HG03460 (cell line): ENCODE results near the gene XPO6.

ENCODE experiments used
- ATAC-seq: cut with Tn5 transposase; IDR thresholded peaks from one replicate; pipeline ENCODE4 v1.9.1; 2021; ENCODE audit not compliant: unreplicated experiment

Gene XPO6

GRCh38 chr16:28156056-28156680, 55.6 kb downstream of the XPO6 start:
- no peak for ATAC-seq

DNA sequence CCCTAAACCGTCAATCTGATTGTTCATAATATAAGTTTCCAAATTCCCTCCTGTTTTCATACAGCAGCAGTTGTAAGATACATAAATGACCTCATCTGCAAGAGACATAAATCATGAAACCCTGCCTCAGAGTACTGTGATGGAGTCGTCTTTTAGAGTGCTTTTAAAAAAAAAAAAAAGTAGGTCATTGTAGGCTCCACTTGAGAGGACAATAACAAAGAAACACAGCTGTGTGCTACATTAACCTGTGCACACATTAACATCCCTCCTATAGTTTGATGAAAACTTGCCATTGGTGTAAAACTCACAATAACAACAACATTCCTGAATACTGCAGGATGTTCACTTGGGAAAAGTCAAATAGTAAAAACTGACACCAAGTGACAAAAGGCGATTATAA, 56.5 kb downstream of the XPO6 start:
- ATAC-seq: no peak

GRCh38 chr16:28151180-28151579, 60.6 kb downstream of the XPO6 start:
- ATAC-seq: no peak

DNA sequence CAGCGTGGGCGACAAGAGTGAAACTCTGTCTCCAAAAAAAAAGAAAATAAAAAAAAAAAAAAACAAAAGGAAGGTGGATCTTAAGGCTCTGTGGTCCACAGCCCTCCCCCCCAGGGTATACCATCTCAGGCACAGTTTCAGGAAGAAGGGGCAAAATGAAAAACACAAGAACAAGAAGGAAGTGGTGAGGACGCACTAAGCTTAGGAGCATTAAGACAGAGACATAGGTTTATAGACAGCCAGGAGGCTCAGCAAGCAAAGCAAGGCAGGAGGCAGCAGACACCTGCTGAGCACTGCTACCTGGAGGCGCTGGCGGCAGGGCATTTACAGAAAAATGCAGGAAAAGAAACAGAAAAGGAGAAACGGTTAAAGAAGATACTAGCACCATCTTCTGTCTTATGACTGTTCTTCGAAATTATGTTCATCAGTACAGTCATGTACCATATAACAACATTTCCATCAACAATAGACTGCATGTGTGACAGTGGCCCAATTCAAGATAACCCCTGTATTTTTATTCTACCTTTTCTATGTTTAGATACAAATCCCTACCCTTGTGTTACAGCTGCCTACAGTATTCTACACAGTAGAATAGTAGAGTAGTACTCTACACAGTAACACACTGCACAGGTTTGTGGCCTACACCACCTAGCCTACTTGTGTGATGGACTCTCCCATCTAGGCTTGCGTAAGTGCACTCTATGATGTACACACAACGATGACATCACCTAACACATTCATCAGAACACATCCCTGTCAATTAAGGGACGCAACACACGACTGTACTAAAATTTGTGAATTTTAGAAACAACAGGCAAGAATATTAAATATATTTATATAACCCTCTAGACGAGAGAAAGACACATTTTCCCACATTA, 62.5 kb downstream of the XPO6 start:
- ATAC-seq: no peak

DNA sequence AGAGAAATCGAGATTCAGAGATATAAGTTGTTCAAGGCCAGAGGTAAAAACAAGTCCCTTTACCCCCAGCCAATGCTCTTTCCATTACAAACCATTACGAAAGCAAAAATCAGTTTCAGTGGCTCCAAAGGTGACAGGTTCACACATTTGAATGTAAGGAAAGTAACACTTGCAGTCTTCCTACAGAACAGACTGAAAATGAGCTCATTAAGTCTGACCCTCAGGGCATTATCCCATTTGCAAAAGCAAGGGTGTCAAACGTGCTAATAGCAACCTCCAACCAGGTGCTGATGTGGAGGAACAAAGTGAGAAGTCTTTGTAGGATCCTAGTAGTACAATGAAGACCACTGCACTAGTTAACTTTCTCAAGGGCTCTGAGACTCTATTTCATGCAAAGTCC, 65.2 kb downstream of the XPO6 start:
- ATAC-seq: no peak

DNA sequence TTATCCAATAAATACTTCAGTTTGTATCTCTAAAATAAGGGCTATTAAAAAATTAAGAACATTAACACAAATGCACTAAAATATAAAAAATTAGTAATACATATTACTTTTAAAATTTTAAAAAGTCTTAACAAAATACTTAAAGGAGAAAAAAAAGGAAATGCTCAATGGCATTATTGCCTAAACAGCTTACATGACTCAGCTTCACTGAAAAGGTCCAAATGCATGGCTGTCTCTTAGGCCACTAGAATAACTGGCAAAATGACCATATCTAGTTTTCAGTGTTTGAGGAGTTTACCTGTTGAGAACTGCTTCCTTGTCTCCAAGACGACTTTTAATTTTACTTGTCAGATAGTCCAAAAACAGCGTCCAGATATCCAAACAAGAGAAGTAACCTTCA, 66.0 kb downstream of the XPO6 start:
- ATAC-seq: no peak

GRCh38 chr16:28140788-28141618, 70.8 kb downstream of the XPO6 start:
- peak; percentile 57 for ATAC-seq

- no peak for ATAC-seq
Measured at GRCh38 chr16:28139530-28139929, 72.2 kb downstream of the XPO6 start.

DNA sequence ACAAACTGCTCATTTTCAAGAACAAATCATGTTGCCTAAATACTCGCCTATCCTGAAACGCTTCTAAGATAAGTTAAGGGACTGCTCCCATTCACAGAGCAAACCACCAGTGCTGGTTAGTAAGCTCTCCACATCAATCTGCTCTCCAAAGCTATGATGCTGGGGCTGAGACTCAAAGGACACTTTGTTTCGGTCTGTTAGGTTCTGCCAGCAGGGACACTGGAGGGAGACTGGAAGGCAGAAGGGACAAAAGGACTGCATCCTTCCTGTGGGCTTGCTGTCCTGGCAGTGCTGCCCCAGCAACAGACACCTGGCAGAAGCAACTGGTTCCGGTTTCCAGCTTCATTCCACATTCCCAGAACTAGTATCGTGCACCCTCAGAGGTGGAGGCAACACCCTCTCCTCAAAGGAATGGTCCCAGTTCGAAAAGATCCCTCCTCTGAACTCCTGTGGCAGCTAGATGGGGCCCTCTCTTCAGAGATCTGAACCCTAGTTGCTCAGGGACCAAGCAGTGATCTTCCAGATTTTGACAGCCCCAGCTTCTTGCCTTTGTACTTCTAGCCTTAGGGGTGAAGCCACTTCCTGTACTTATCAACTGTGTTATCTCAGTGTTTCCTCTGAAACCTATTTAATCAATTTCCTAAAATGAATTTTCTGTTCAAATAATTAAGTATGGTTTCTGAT, 74.9 kb downstream of the XPO6 start:
- ATAC-seq: no peak

- ATAC-seq: no peak
Measured at GRCh38 chr16:28133666-28134065, 78.1 kb downstream of the XPO6 start.

GRCh38 chr16:28131743-28132393, 79.9 kb downstream of the XPO6 start:
- ATAC-seq: no peak

- ATAC-seq: no peak
Measured at GRCh38 chr16:28131181-28131580, 80.6 kb downstream of the XPO6 start.

- no peak for ATAC-seq
Measured at GRCh38 chr16:28130099-28131088, 81.4 kb downstream of the XPO6 start.

GRCh38 chr16:28126684-28127620, 84.8 kb downstream of the XPO6 start:
- ATAC-seq: no peak

DNA sequence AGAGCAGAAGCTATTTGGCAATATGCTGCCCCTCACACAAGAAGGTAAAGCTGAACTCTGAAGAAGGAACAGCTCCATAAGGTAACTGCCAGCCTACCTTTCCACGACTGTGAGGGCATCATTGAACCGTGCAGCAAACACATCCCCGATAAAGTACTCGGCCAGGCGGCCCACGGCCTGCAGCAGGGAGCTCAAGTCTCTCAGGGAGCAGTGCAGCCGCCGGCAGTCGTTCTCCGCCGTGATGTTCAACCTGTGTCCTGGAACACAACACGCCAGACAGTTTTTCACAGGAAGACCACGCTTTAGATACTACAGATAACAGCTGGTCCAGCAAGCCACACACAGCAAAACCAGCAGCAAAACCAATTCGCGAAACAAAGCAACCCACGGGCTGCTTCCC, 86.2 kb downstream of the XPO6 start:
- ATAC-seq: no peak

DNA sequence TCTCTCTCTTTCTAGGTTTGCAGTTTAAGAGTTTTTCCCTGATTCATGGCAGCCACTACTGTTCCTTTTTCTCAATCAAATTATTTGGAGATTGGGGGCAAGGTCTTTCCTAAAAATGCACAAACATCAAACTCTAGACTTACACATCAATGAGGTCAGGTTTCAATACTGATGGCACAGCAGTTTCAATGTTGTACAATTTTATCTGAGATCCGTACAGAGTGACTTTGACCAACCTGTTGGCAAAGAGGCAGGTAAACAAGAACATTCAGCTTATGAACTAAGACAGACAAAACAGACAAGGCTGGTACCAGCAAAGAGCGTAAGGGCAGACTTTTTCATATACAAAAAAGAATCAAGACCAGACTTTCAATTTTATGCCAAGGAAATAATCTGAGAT, 90.2 kb downstream of the XPO6 start:
- no peak for ATAC-seq

- ATAC-seq: no peak
Measured at GRCh38 chr16:28120754-28121153, 91.0 kb downstream of the XPO6 start.

DNA sequence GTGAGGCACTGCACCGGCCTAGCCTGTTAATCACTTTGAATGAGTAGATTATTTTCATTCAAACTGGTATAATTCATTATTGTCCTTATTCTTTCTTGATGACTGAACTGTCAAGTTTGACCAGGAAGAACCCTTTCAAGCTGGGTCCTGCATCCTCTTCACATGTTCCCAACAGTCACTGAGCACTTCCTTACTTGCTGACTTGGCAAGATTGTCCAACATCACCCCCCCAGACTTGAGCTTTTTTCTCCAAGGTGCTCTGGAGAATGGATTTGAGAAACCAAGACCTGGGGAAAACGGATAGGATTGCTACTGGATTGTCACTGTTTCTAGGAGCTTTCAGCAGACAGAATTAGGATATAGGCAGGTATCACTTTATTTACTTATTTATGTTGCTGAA, 93.1 kb downstream of the XPO6 start:
- no peak for ATAC-seq
